Lower lobe of right lung (tissue), 2 donors: Measurements from ENCODE around the gene PEX14. TPM values are rescaled to one million over a fixed set of nuclear protein-coding genes. Genes with fewer than 3 reads are reported as not detected.
A peak's percentile ranks its signal among the peaks of the same experiment; 100 is the strongest.

Experiments used
- ATAC-seq, 2 donors: fragments of 200-7000 bp; cut with Tn5 transposase; one replicate each; pipeline ENCODE4 v1.9.1; 2020 to 2022; ENCODE audit warnings: mild to moderate bottlenecking in 2 of 2, moderate library complexity in 2 of 2
- DNase-seq: peaks from one replicate; pipeline ENCODE4 v3.0.0-alpha.2; 2020
- H3K27ac ChIP-seq: fragments of 200-600 bp; one replicate; pipeline ENCODE4 v1.8.0; 2022
- H3K27me3 ChIP-seq: fragments of 200-600 bp; one replicate; pipeline ENCODE4 v1.8.0; 2022; ENCODE audit warnings: low read depth
- H3K36me3 ChIP-seq: fragments of 200-600 bp; one replicate; pipeline ENCODE4 v1.8.0; 2022; ENCODE audit warnings: mild to moderate bottlenecking
- H3K4me1 ChIP-seq: fragments of 200-600 bp; one replicate; pipeline ENCODE4 v1.8.0; 2022
- H3K4me3 ChIP-seq: fragments of 200-600 bp; one replicate; pipeline ENCODE4 v1.8.0; 2022; ENCODE audit warnings: mild to moderate bottlenecking
- H3K9me3 ChIP-seq: fragments of 200-600 bp; one replicate; pipeline ENCODE4 v1.8.0; 2022
- CTCF ChIP-seq: fragments of 200-600 bp; IDR thresholded peaks from one replicate; pipeline ENCODE4 v1.8.0; 2022; ENCODE audit warnings: antibody characterized with exemption, mild to moderate bottlenecking
- intact Hi-C: fragments of 100-400 bp; cut with DNase I; formaldehyde crosslinking; loops from one replicate; pipeline ENCODE4 v1.11.0; 2022
- total RNA-seq: library from RNA; stranded (reverse); fragmentation: NEBNext Ultra II Directional; extraction: Animal tissue kit (Norgen Biotek cat#: 25700); gene quantifications from one replicate; pipeline ENCODE4 v1.2.1, GENCODE V29; 2021
- donor health status: DM: no; HTN: yes; CAD: no; lungs with severe emphysema.

The PEX14 gene
- total RNA-seq, 1 donor from 2014 or later: 27.9 TPM

- no peak for TF ChIP-seq CTCF
- Histone ChIP-seq H3K4me3 (peak overlapping the region; percentile 14), H3K9me3 (no peaks in the 10 kb centered on the region), H3K27me3 (no peaks in the 10 kb centered on the region), H3K36me3 (peaks cover 17% of the 10 kb centered on the region), H3K27ac (peak overlapping the region; percentile 86), H3K4me1 (peaks cover 75% of the 10 kb centered on the region)
- ATAC-seq (peak; percentile 87 to 90), DNase-seq (peak; percentile 92)
- intact Hi-C loops: no loop called here
Observed at GRCh38 chr1:10665930-10666850, 191.4 kb downstream of the PEX14 start.

- H3K4me3 ChIP-seq: peak overlapping the region; percentile 8
- H3K36me3 ChIP-seq: peaks cover 17% of the 10 kb centered on the region
- intact Hi-C loops: no loop called here
- H3K9me3 ChIP-seq: no peaks in the 10 kb centered on the region
- H3K27ac ChIP-seq: peak overlapping the region; percentile 86
- peak; percentile 4 to 15 for ATAC-seq
- H3K27me3 ChIP-seq: no peaks in the 10 kb centered on the region
- no peak for TF ChIP-seq CTCF
- H3K4me1 ChIP-seq: peaks cover 81% of the 10 kb centered on the region
- no peak for DNase-seq
Observed at GRCh38 chr1:10667861-10668761, 193.4 kb downstream of the PEX14 start.

GRCh38 chr1:10669570-10669969, 194.8 kb downstream of the PEX14 start:
- ATAC-seq (no peak), DNase-seq (no peak)
- no peaks in the 10 kb centered on the region for H3K27me3 ChIP-seq
- intact Hi-C loops: no loop called here
- H3K9me3 ChIP-seq: no peaks in the 10 kb centered on the region
- H3K4me1 ChIP-seq: peaks cover 78% of the 10 kb centered on the region
- no peak overlapping the region for H3K4me3 ChIP-seq
- H3K36me3 ChIP-seq: peaks cover 8% of the 10 kb centered on the region
- H3K27ac ChIP-seq: peak overlapping the region; percentile 86
- no peak for TF ChIP-seq CTCF

- intact Hi-C loops: no loop called here
- H3K9me3 ChIP-seq: no peaks in the 10 kb centered on the region
- no peak for ATAC-seq
- TF ChIP-seq CTCF: no peak
- H3K4me1 ChIP-seq: peaks cover 78% of the 10 kb centered on the region
- H3K36me3 ChIP-seq: peaks cover 2% of the 10 kb centered on the region
- H3K27ac ChIP-seq: peak overlapping the region; percentile 86
- no peak for DNase-seq
- H3K4me3 ChIP-seq: no peak overlapping the region
- no peaks in the 10 kb centered on the region for H3K27me3 ChIP-seq
Observed at GRCh38 chr1:10670190-10670589, 195.4 kb downstream of the PEX14 start.

- no peak for ATAC-seq
- H3K9me3 ChIP-seq: no peaks in the 10 kb centered on the region
- intact Hi-C loops: no loop called here
- peaks cover 78% of the 10 kb centered on the region for H3K4me1 ChIP-seq
- H3K4me3 ChIP-seq: no peak overlapping the region
- TF ChIP-seq CTCF: no peak
- peak overlapping the region; percentile 64 for H3K27ac ChIP-seq
- DNase-seq: no peak
- no peaks in the 10 kb centered on the region for H3K36me3 ChIP-seq
- H3K27me3 ChIP-seq: no peaks in the 10 kb centered on the region
Observed at GRCh38 chr1:10671090-10671489, 196.3 kb downstream of the PEX14 start.
